IMR-90 (cell line): ENCODE results near the gene FDXR. TPM values are rescaled to one million over a fixed set of nuclear protein-coding genes. Genes with fewer than 3 reads are reported as not detected.

Experiments used
- ATAC-seq: fragments of 200-7000 bp; cut with Tn5 transposase; 2 replicates; pipeline ENCODE4 v1.9.1; 2020; ENCODE audit warnings: low read depth, mild to moderate bottlenecking, moderate library complexity
- BruUV-seq: library from RNA; stranded (reverse); fragments of 400-500 nt; replicated peaks from 2 replicates; lab custom pipeline; 2021; lab: Mats Ljungman, UMichigan
- CTCF ChIA-PET: fragments of 300-600 bp; formaldehyde crosslinking; extraction: SDS; loops from one replicate; lab custom pipeline; 2021; ENCODE audit warnings: antibody characterized with exemption; lab: Yijun Ruan, JAX
- POLR2A ChIA-PET: fragments of 300-600 bp; sonication (Branson Sonifier 250); formaldehyde crosslinking; loops from one replicate; lab custom pipeline; 2022; ENCODE audit warnings: antibody characterized with exemption; ENCODE audit not compliant: unreplicated experiment; lab: Charles Lee
- DNase-seq: peaks from one replicate; pipeline ENCODE4 v3.0.0; 2013
- H2AFZ ChIP-seq: replicated peaks from 2 replicates; pipeline ENCODE3; 2013; ENCODE audit warnings: low read length, mild to moderate bottlenecking; ENCODE audit not compliant: poor library complexity
- H2AK5ac ChIP-seq: 2 replicates; pipeline ENCODE4 v1.6.1; 2013; ENCODE audit warnings: low read depth, low read length, inconsistent platforms
- H2AK9ac ChIP-seq: replicated peaks from 2 replicates; pipeline ENCODE3; 2013; ENCODE audit warnings: mild to moderate bottlenecking, low read depth, low read length, moderate library complexity; ENCODE audit not compliant: poor library complexity
- H2BK120ac ChIP-seq: 2 replicates; pipeline ENCODE4 v1.6.1; 2013; ENCODE audit warnings: low read depth, low read length, inconsistent platforms
- H2BK15ac ChIP-seq: 3 replicates; pipeline ENCODE4 v1.6.1; 2013; ENCODE audit warnings: low read depth, low read length, inconsistent platforms
- H2BK20ac ChIP-seq: 2 replicates; pipeline ENCODE4 v1.6.1; 2013; ENCODE audit warnings: low read depth, mild to moderate bottlenecking, inconsistent platforms, low read length, moderate library complexity
- H2BK5ac ChIP-seq: 2 replicates; pipeline ENCODE4 v1.6.1; 2013; ENCODE audit warnings: mild to moderate bottlenecking, low read depth, low read length, inconsistent platforms; ENCODE audit not compliant: poor library complexity, severe bottlenecking
- H3K14ac ChIP-seq: replicated peaks from 2 replicates; pipeline ENCODE4 v1.6.1; 2013; ENCODE audit warnings: low read depth, low read length, inconsistent platforms
- H3K18ac ChIP-seq: 2 replicates; pipeline ENCODE4 v1.6.1; 2013; ENCODE audit warnings: low read depth, low read length, control low read depth
- H3K23ac ChIP-seq: 2 replicates; pipeline ENCODE4 v1.6.1; 2013; ENCODE audit warnings: low read depth, low read length, inconsistent platforms
- H3K27ac ChIP-seq: 2 replicates; pipeline ENCODE4 v1.5.1; 2013; ENCODE audit warnings: mild to moderate bottlenecking, control low read depth, low read length; ENCODE audit not compliant: insufficient read depth
- H3K27me3 ChIP-seq: 2 replicates; pipeline ENCODE4 v1.6.1; 2013; ENCODE audit warnings: low read length; ENCODE audit not compliant: control insufficient read depth, insufficient read depth
- H3K36me3 ChIP-seq: 2 replicates; pipeline ENCODE4 v1.6.1; 2013; ENCODE audit warnings: low read length, mixed read lengths; ENCODE audit not compliant: control insufficient read depth, insufficient read depth
- H3K4ac ChIP-seq: 2 replicates; pipeline ENCODE4 v1.6.1; 2013; ENCODE audit warnings: low read depth, low read length, inconsistent platforms
- H3K4me1 ChIP-seq: 2 replicates; pipeline ENCODE4 v1.6.1; 2013; ENCODE audit warnings: low read length, mixed read lengths; ENCODE audit not compliant: control insufficient read depth, insufficient read depth
- H3K4me2 ChIP-seq: 2 replicates; pipeline ENCODE4 v1.6.1; 2013; ENCODE audit warnings: low read depth, mild to moderate bottlenecking, control low read depth, low read length, moderate library complexity
- H3K4me3 ChIP-seq: 2 replicates; pipeline ENCODE4 v1.5.1; 2013; ENCODE audit warnings: low read depth, mild to moderate bottlenecking, control low read depth, low read length, moderate library complexity; ENCODE audit not compliant: insufficient read depth
- H3K56ac ChIP-seq: 2 replicates; pipeline ENCODE4 v1.6.1; 2013; ENCODE audit warnings: low read length, inconsistent platforms; ENCODE audit not compliant: insufficient read depth; ENCODE audit errors: extremely low read depth
- H3K79me1 ChIP-seq, 2 experiments: 2 replicates each; pipeline ENCODE4 v1.6.1; 2013; ENCODE audit warnings: low read length in 2 of 2, inconsistent platforms in 1 of 2, low read depth in 1 of 2
- H3K9ac ChIP-seq: 2 replicates; pipeline ENCODE4 v1.6.1; 2013; ENCODE audit warnings: low read depth, low read length, control low read depth
- H3K9me1 ChIP-seq: 2 replicates; pipeline ENCODE4 v1.6.1; 2013; ENCODE audit warnings: low read length, inconsistent platforms; ENCODE audit not compliant: insufficient read depth
- H3K9me3 ChIP-seq: 2 replicates; pipeline ENCODE4 v1.6.1; 2013; ENCODE audit warnings: low read length; ENCODE audit not compliant: control insufficient read depth, insufficient read depth
- H4K20me1 ChIP-seq: 2 replicates; pipeline ENCODE4 v1.6.1; 2013; ENCODE audit warnings: low read length, inconsistent platforms; ENCODE audit not compliant: insufficient read depth
- H4K5ac ChIP-seq: 2 replicates; pipeline ENCODE4 v1.6.1; 2013; ENCODE audit warnings: mild to moderate bottlenecking, low read depth, low read length, control low read depth
- H4K8ac ChIP-seq, 2 experiments: 2 replicates each; pipeline ENCODE4 v1.6.1; 2013; ENCODE audit warnings: low read depth in 2 of 2, low read length in 2 of 2, control low read depth in 1 of 2, inconsistent platforms in 1 of 2
- H4K91ac ChIP-seq: 2 replicates; pipeline ENCODE4 v1.6.1; 2013; ENCODE audit warnings: low read depth, low read length, inconsistent platforms; ENCODE audit not compliant: insufficient read depth
- BHLHE40 ChIP-seq: fragments of 150-350 bp; IDR thresholded peaks from 2 replicates; pipeline ENCODE4 v1.6.1; 2016; ENCODE audit warnings: mild to moderate bottlenecking, low read depth, low read length
- CEBPB ChIP-seq: IDR thresholded peaks from 2 replicates; pipeline ENCODE4 v1.6.1; 2012; ENCODE audit warnings: low read depth, low read length, improper control_type of control experiment
- CHD1 ChIP-seq: IDR thresholded peaks from 2 replicates; pipeline ENCODE4 v1.6.1; 2012; ENCODE audit warnings: low read depth, low read length, improper control_type of control experiment
- FOS ChIP-seq: fragments of 150-350 bp; IDR thresholded peaks from 2 replicates; pipeline ENCODE4 v1.6.1; 2016; ENCODE audit warnings: low read depth, low read length
- MAFK ChIP-seq: IDR thresholded peaks from 2 replicates; pipeline ENCODE4 v1.6.1; 2012; ENCODE audit warnings: low read depth, low read length, improper control_type of control experiment
- MAZ ChIP-seq: IDR thresholded peaks from 2 replicates; pipeline ENCODE4 v1.6.1; 2012; ENCODE audit warnings: low read depth, mild to moderate bottlenecking, low read length, improper control_type of control experiment, moderate library complexity, borderline replicate concordance
- NFE2L2 ChIP-seq: fragments of 150-350 bp; IDR thresholded peaks from 2 replicates; pipeline ENCODE4 v1.6.1; 2016; ENCODE audit warnings: low read depth, mild to moderate bottlenecking, low read length
- POLR2A ChIP-seq: IDR thresholded peaks from 2 replicates; pipeline ENCODE4 v1.6.1; 2012; ENCODE audit warnings: mild to moderate bottlenecking, low read depth, low read length
- RAD21 ChIP-seq: IDR thresholded peaks from 2 replicates; pipeline ENCODE4 v1.6.1; 2012; ENCODE audit warnings: low read length, improper control_type of control experiment
- RCOR1 ChIP-seq: IDR thresholded peaks from 2 replicates; pipeline ENCODE4 v1.6.1; 2012; ENCODE audit warnings: mild to moderate bottlenecking, low read length, improper control_type of control experiment; ENCODE audit not compliant: insufficient replicate concordance
- SMC3 ChIP-seq: fragments of 150-350 bp; IDR thresholded peaks from 2 replicates; pipeline ENCODE4 v1.6.1; 2016; ENCODE audit warnings: low read depth, mild to moderate bottlenecking, antibody characterized with exemption, low read length, moderate library complexity
- WGBS, 2 experiments: methylation state at CpG; one replicate each; pipeline versions ENCODE4 v1.1.5 to v1.1.7; 2013; ENCODE audit warnings: missing lambda C conversion rate in 2 of 2; ENCODE audit not compliant: insufficient read length in 1 of 2; ENCODE audit errors: extremely low coverage in 2 of 2; 5-methylcytosine and 5-hydroxymethylcytosine counted together
- dilution Hi-C: fragments of 300-500 bp; cut with HindIII; formaldehyde crosslinking; loops from one replicate; pipeline ENCODE4 v1.14.3; 2018; ENCODE audit warnings: low sequenced_read_pairs; ENCODE audit not compliant: unreplicated experiment
- in situ Hi-C: fragments of 300-500 bp; cut with MboI; formaldehyde crosslinking; loops from 3 replicates; pipeline ENCODE4 v1.14.3; 2019; ENCODE audit warnings: low sequenced_read_pairs, inconsistent platforms, mixed read lengths
- intact Hi-C: fragments of 100-400 bp; cut with micrococcal nuclease; formaldehyde crosslinking; loops from 2 replicates; pipeline ENCODE4 v1.10.0; 2022
- polyA plus RNA-seq, 3 experiments: library from polyadenylated mRNA; depleted of rRNA; stranded (reverse); fragments of >200 nt; gene quantifications; 2 replicates each; pipeline ENCODE4 v1.2.3, GENCODE V29; 2012; ENCODE audit warnings: low replicate concordance in 1 of 3
- total RNA-seq: library from RNA; depleted of rRNA; stranded (reverse); fragments of >200 nt; gene quantifications from 2 replicates; pipeline ENCODE4 v1.2.3, GENCODE V29; 2012
- TF ChIP-seq, protein P1 (sequence below): fragments of 150-350 bp; IDR thresholded peaks from 2 replicates; pipeline ENCODE4 v1.6.1; 2016; ENCODE audit warnings: low read depth, mild to moderate bottlenecking, low read length, moderate library complexity, borderline replicate concordance
- TF ChIP-seq, protein P2 (sequence below): conservative IDR thresholded peaks from 2 replicates; pipeline ENCODE4 v1.5.1; 2012; ENCODE audit warnings: mild to moderate bottlenecking, low read depth, low read length, improper control_type of control experiment

Gene FDXR
- total and polyA plus RNA-seq, 2 of the 4 experiments (the other 2 are of a cell fraction): 12.4 to 18.6 TPM

DNA sequence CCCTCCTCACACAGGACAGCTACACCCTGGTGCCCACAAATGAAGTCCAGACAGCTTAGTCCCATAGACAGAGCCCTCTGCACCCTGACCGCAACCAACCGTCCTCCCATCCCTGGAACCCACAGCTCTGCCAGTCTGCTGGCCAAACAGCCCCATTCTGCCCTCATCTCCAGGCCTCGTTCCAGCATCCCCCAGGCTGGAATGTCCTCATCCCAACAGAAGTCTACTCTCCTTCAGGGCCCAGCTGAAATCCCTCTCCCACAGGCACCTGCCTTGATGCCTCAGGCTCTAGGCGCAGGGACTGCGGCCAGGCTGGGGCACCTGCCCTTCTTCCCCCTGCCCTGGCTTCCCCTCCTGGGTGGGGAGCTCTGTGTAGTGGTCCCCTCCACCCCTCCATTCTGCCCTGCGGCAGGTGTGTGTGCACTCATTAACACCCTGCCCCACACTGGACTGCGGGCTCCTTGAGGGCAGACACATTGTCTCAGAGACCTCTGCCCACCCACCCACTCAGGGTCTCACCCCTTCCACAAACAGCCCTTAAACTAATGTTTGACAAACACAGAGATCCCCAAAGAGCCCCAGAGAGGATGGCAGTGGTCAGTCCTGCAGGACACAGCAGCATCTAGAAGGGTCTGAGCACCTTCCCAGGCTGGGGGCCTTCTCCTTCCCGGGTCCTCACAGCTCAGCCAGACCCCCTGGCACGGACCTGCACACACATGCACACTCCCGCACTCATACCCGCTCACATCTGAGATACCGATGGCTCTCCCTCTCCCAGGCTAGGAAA lies 13.9 kb downstream of the FDXR start (continued):
- TF ChIP-seq BHLHE40: no peak

DNA sequence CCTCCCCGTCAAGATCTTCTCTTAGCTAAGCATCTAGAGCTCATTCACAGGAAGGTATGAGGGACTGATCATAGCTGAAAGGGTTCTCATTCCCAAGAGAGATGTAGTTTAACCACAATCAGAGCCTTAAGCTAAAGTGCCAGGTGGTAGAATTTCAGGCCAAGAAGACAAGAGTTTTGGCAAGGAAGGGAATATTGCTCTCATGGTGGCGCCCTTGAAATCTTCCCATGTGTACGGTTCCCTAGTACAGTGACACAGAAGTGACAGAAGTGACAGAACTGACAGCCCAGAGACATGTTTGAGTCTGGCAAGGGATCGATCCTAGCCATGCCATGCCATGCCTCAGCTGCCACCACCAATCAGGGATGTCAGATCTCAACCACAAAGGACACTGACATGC lies 15.6 kb downstream of the FDXR start:
- no peak overlapping the region for H3K9ac ChIP-seq
- H2AK5ac ChIP-seq: no peak overlapping the region
- no peak overlapping the region for H3K56ac ChIP-seq
- no peaks in the 10 kb centered on the region for H3K9me1 ChIP-seq
- no peaks in the 10 kb centered on the region; the same call in 1 of the 2 replicates for H4K20me1 ChIP-seq
- no peaks in the 10 kb centered on the region for H3K36me3 ChIP-seq
- no peak overlapping the region for H3K4me3 ChIP-seq
- H3K14ac ChIP-seq: no peak overlapping the region
- no peak for ATAC-seq
- H3K9me3 ChIP-seq: peaks cover 2% of the 10 kb centered on the region; the same call in 1 of the 2 replicates
- no peak overlapping the region for H3K4me2 ChIP-seq
- in situ Hi-C loops: loop anchor here (25.0 kb wide), 1 partner anchor 645 kb away; the partner anchor contains the start of genes RPL38 and TTYH2
- H2BK20ac ChIP-seq: no peak overlapping the region
- H3K18ac ChIP-seq: no peak overlapping the region
- H4K91ac ChIP-seq: no peak overlapping the region
- intact Hi-C loops: no loop called here
- ChIA-PET CTCF (no interaction called here), POLR2A (no interaction called here)
- H2BK15ac ChIP-seq: no peak overlapping the region
- H3K4ac ChIP-seq: no peak overlapping the region
- no peaks in the 10 kb centered on the region; the same call in 1 of the 2 replicates for H3K4me1 ChIP-seq
- H3K27me3 ChIP-seq: peaks cover 85% of the 10 kb centered on the region
- H2BK120ac ChIP-seq: no peak overlapping the region
- H3K79me1 ChIP-seq: no peaks in the 10 kb centered on the region
- BruUV-seq: no TSS peak
- no peak overlapping the region for H3K27ac ChIP-seq
- H2BK5ac ChIP-seq: no peak overlapping the region
- no peak overlapping the region for H4K8ac ChIP-seq
- dilution Hi-C loops: no loop called here
- H2AK9ac ChIP-seq: no peak overlapping the region
- no peak overlapping the region for H3K23ac ChIP-seq
- no peak for DNase-seq
- H4K5ac ChIP-seq: no peak overlapping the region
- no peak overlapping the region for H2AFZ ChIP-seq
- WGBS, 2 experiments: 53 to 100% methylated on average over 1 to 2 of the region's 4 CpGs
- no peak for TF ChIP-seq CEBPB
- no peak for TF ChIP-seq SMC3
- TF ChIP-seq, protein P1, sequence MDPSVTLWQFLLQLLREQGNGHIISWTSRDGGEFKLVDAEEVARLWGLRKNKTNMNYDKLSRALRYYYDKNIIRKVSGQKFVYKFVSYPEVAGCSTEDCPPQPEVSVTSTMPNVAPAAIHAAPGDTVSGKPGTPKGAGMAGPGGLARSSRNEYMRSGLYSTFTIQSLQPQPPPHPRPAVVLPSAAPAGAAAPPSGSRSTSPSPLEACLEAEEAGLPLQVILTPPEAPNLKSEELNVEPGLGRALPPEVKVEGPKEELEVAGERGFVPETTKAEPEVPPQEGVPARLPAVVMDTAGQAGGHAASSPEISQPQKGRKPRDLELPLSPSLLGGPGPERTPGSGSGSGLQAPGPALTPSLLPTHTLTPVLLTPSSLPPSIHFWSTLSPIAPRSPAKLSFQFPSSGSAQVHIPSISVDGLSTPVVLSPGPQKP: no peak
- no peak for TF ChIP-seq POLR2A
- TF ChIP-seq MAZ: no peak
- TF ChIP-seq FOS: no peak
- TF ChIP-seq BHLHE40: no peak
- no peak for TF ChIP-seq MAFK
- no peak for TF ChIP-seq CHD1
- TF ChIP-seq, protein P2, sequence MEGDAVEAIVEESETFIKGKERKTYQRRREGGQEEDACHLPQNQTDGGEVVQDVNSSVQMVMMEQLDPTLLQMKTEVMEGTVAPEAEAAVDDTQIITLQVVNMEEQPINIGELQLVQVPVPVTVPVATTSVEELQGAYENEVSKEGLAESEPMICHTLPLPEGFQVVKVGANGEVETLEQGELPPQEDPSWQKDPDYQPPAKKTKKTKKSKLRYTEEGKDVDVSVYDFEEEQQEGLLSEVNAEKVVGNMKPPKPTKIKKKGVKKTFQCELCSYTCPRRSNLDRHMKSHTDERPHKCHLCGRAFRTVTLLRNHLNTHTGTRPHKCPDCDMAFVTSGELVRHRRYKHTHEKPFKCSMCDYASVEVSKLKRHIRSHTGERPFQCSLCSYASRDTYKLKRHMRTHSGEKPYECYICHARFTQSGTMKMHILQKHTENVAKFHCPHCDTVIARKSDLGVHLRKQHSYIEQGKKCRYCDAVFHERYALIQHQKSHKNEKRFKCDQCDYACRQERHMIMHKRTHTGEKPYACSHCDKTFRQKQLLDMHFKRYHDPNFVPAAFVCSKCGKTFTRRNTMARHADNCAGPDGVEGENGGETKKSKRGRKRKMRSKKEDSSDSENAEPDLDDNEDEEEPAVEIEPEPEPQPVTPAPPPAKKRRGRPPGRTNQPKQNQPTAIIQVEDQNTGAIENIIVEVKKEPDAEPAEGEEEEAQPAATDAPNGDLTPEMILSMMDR: no peak
- TF ChIP-seq RAD21: no peak
- no peak for TF ChIP-seq NFE2L2
- TF ChIP-seq RCOR1: no peak
